Neuronal stem cell (in vitro differentiated cells): Measurements from ENCODE around the gene PRICKLE2.

Experiments used
- DNase-seq: peaks from one replicate; pipeline ENCODE4 v3.0.0-alpha.2; 2013; ENCODE audit warnings: low spot score
- H2AFZ ChIP-seq: one replicate; pipeline ENCODE4 v1.6.1; 2013; ENCODE audit warnings: mild to moderate bottlenecking, low read length, inconsistent platforms
- H2AK5ac ChIP-seq: 2 replicates; pipeline ENCODE4 v1.6.1; 2013; ENCODE audit warnings: low read depth, mild to moderate bottlenecking, inconsistent platforms, low read length, moderate library complexity, mixed read lengths
- H2BK120ac ChIP-seq: 2 replicates; pipeline ENCODE4 v1.6.1; 2013; ENCODE audit warnings: low read depth, mild to moderate bottlenecking, inconsistent platforms, low read length, moderate library complexity, mixed read lengths
- H2BK12ac ChIP-seq: one replicate; pipeline ENCODE4 v1.6.1; 2013; ENCODE audit warnings: low read length, inconsistent platforms
- H2BK15ac ChIP-seq: 2 replicates; pipeline ENCODE4 v1.6.1; 2013; ENCODE audit warnings: mild to moderate bottlenecking, low read length, inconsistent platforms, mixed read lengths
- H2BK5ac ChIP-seq: one replicate; pipeline ENCODE4 v1.6.1; 2013; ENCODE audit warnings: inconsistent platforms, mild to moderate bottlenecking, low read length, moderate library complexity
- H3K14ac ChIP-seq: one replicate; pipeline ENCODE4 v1.6.1; 2013; ENCODE audit warnings: low read length, inconsistent platforms
- H3K18ac ChIP-seq: 2 replicates; pipeline ENCODE4 v1.6.1; 2013; ENCODE audit warnings: low read length, inconsistent platforms
- H3K23ac ChIP-seq: 2 replicates; pipeline ENCODE4 v1.6.1; 2013; ENCODE audit warnings: low read depth, mild to moderate bottlenecking, mixed read lengths, low read length, inconsistent platforms; ENCODE audit not compliant: poor library complexity
- H3K27ac ChIP-seq: replicated peaks from 3 replicates; pipeline ENCODE4 v1.5.1; 2013; ENCODE audit warnings: low read length, inconsistent platforms
- H3K27me3 ChIP-seq, 3 experiments: 2 replicates each; pipeline ENCODE4 v1.6.1; 2013; ENCODE audit warnings: low read length in 3 of 3, mild to moderate bottlenecking in 2 of 3, inconsistent platforms in 1 of 3, low read depth in 1 of 3, mixed read lengths in 1 of 3, moderate library complexity in 1 of 3; ENCODE audit not compliant: control insufficient read depth in 3 of 3, insufficient read depth in 3 of 3
- H3K36me3 ChIP-seq, 2 donors: replicated peaks in 1 of 2; 2 replicates each; pipeline ENCODE4 v1.6.1; 2013; ENCODE audit warnings: low read length in 2 of 2; ENCODE audit not compliant: control insufficient read depth in 2 of 2, insufficient read depth in 2 of 2
- H3K4ac ChIP-seq: 2 replicates; pipeline ENCODE4 v1.6.1; 2013; ENCODE audit warnings: inconsistent platforms, mild to moderate bottlenecking, low read length, moderate library complexity
- H3K4me1 ChIP-seq, 2 donors: 1 replicate in 1 of 2; 2 replicates in 1 of 2; pipeline ENCODE4 v1.6.1; 2013; ENCODE audit warnings: low read length in 2 of 2, low read depth in 1 of 2; ENCODE audit not compliant: control insufficient read depth in 2 of 2, insufficient read depth in 1 of 2
- H3K4me2 ChIP-seq: one replicate; pipeline ENCODE4 v1.6.1; 2013; ENCODE audit warnings: mild to moderate bottlenecking, low read length, inconsistent platforms; ENCODE audit not compliant: insufficient read depth, poor library complexity, severe bottlenecking
- H3K4me3 ChIP-seq, 2 donors: 2 replicates each; pipeline ENCODE4 v1.5.1; 2013; ENCODE audit warnings: low read length in 2 of 2, mild to moderate bottlenecking in 2 of 2, inconsistent platforms in 1 of 2, moderate library complexity in 1 of 2
- H3K79me1 ChIP-seq: one replicate; pipeline ENCODE4 v1.6.1; 2013; ENCODE audit warnings: low read depth, mild to moderate bottlenecking, inconsistent platforms, low read length, moderate library complexity
- H3K9ac ChIP-seq: one replicate; pipeline ENCODE4 v1.6.1; 2013; ENCODE audit warnings: mild to moderate bottlenecking, low read depth, low read length, inconsistent platforms; ENCODE audit not compliant: poor library complexity
- H3K9me3 ChIP-seq, 2 donors: replicated peaks in 1 of 2; 2 replicates each; pipeline versions ENCODE3 to v1.6.1; 2013; ENCODE audit warnings: low read length in 2 of 2, mild to moderate bottlenecking in 2 of 2, inconsistent platforms in 1 of 2, low read depth in 1 of 2, mixed read lengths in 1 of 2, moderate library complexity in 1 of 2; ENCODE audit not compliant: control insufficient read depth in 2 of 2, insufficient read depth in 1 of 2
- H4K8ac ChIP-seq: one replicate; pipeline ENCODE4 v1.6.1; 2013; ENCODE audit warnings: low read depth, mild to moderate bottlenecking, inconsistent platforms, low read length, moderate library complexity
- H4K91ac ChIP-seq: one replicate; pipeline ENCODE4 v1.6.1; 2013; ENCODE audit warnings: low read length, low read depth, mild to moderate bottlenecking, inconsistent platforms; ENCODE audit not compliant: poor library complexity
- WGBS, 2 donors: extraction: QIAGEN DNeasy Blood & Tissue Kit; methylation state at CpG; one replicate each; pipeline ENCODE4 v1.1.7; 2013; ENCODE audit warnings: missing lambda C conversion rate in 2 of 2, mixed read lengths in 1 of 2; ENCODE audit not compliant: insufficient read length in 2 of 2, insufficient replicate concordance in 1 of 2; ENCODE audit errors: extremely low coverage in 2 of 2; 5-methylcytosine and 5-hydroxymethylcytosine counted together

The PRICKLE2 gene

DNA sequence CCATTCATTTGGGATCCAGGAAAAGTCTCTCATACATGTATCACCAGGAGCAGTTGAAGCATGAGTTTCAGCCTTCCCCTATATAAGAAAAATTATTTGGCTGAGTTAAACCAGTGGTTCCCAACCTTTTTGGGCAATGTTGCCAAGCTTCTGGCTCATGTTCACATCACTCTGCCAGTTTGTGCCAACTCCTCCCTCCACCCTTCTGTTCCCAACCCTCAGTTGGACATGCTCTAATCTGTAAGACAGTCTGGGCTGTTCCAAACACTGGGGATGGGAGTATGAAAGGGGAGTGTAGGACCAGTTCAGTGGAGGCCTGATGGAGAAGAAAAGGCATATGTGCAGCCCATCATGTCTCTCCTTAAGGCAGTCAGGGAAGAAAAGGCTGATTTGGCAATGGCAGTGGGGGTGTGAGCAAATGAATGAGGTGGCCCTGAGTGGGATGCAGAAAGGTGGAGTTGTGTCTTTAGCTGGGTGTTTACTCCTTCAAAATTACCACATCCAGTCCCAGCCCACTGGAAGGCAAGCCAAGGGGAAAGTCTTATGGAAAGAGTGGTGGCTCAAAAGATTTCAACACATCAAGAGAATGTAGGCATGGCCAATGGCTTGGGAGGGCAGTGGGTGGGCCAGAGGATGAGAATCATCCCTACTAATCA is 32.0 kb upstream of the PRICKLE2 start:
- no peak for DNase-seq
- H2AFZ ChIP-seq, result no peak overlapping the region
- H3K27ac ChIP-seq, result no peak overlapping the region
- H3K27me3 ChIP-seq, result no peaks in the 10 kb centered on the region
- no peaks in the 10 kb centered on the region for H3K36me3 ChIP-seq
- no peak overlapping the region for H3K4me3 ChIP-seq
- no peak overlapping the region for H3K9ac ChIP-seq
- H2BK120ac ChIP-seq, result no peak overlapping the region
- no peak overlapping the region for H2BK5ac ChIP-seq
- no peaks in the 10 kb centered on the region for H3K4me1 ChIP-seq
- no peak overlapping the region for H3K18ac ChIP-seq
- H3K4ac ChIP-seq, result no peak overlapping the region
- H3K9me3 ChIP-seq, result no peaks in the 10 kb centered on the region
- H3K23ac ChIP-seq, result no peak overlapping the region
- H2BK12ac ChIP-seq, result no peak overlapping the region
- no peak overlapping the region for H2AK5ac ChIP-seq
- H2BK15ac ChIP-seq, result no peak overlapping the region
- no peak overlapping the region for H4K91ac ChIP-seq
- no peak overlapping the region for H3K14ac ChIP-seq
- no peak overlapping the region for H3K4me2 ChIP-seq
- H3K79me1 ChIP-seq, result no peaks in the 10 kb centered on the region
- no peak overlapping the region for H4K8ac ChIP-seq

DNA sequence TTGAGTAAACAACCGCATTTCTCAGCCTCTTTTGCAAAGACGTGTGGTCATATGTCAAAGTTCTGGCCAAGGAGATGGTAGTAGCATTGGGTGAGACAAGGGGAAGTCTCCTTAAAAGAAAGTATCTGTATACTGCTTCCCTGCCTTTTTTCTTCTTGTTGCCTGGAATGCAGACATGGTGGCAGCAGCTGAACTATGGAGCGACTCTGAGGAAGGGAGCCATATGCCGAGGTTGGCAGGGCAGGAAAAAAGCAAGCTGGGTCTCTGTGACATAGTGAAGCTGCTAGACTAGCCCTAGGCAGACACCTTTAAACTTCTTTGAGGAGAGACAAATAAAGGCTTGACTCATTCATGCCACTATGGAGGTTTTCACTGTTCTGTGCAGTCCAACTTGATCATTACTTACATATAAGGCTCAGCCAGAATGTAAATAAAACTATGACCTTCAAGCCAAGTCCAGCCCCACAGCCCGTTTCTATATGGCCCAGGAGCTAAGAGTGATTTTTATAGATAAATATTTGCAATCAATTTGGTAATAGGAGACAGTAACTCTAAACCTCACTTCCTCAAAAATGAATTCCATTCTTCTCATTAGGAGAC is 30.6 kb upstream of the PRICKLE2 start:
- Histone ChIP-seq H3K23ac (no peak overlapping the region), H3K9ac (no peak overlapping the region), H3K18ac (no peak overlapping the region), H3K14ac (no peak overlapping the region), H2BK12ac (no peak overlapping the region), H3K79me1 (no peaks in the 10 kb centered on the region), H2AK5ac (no peak overlapping the region), H3K27me3 (no peaks in the 10 kb centered on the region), H3K27ac (no peak overlapping the region), H3K4ac (no peak overlapping the region), H3K4me2 (no peak overlapping the region), H4K8ac (no peak overlapping the region), H3K4me3 (no peak overlapping the region), H2AFZ (no peak overlapping the region), H2BK5ac (no peak overlapping the region), H2BK15ac (no peak overlapping the region), H3K9me3 (no peaks in the 10 kb centered on the region), H4K91ac (no peak overlapping the region), H3K36me3 (no peaks in the 10 kb centered on the region), H2BK120ac (no peak overlapping the region), H3K4me1 (no peaks in the 10 kb centered on the region)
- no peak for DNase-seq
- WGBS, 2 donors, result no CpG with 5 or more reads among the region's 5 CpGs

DNA sequence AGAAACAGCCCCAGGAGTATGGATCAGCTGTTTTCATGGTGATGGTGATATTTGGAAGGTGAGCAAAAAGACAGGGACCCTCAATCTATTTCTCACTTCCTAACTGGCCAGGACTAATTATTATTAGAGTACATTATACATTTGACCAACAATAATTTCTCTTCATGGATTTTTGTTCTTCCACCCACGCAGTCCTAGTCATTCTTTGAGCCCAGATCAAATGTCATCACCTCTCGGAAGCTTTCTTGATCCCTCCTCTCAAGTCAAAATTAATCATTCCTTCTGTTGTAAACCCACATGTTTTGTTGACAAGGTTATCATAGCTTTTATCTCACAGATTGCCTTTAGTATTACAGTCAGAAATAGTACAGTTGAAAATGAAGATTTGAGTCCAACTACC is 29.2 kb upstream of the PRICKLE2 start:
- Histone ChIP-seq H4K8ac (no peak overlapping the region), H3K9ac (no peak overlapping the region), H3K4me1 (no peaks in the 10 kb centered on the region), H2AFZ (no peak overlapping the region), H3K23ac (no peak overlapping the region), H2BK5ac (no peak overlapping the region), H3K4me3 (no peak overlapping the region), H2BK120ac (no peak overlapping the region), H2AK5ac (no peak overlapping the region), H3K36me3 (no peaks in the 10 kb centered on the region), H3K79me1 (no peaks in the 10 kb centered on the region), H2BK15ac (no peak overlapping the region), H2BK12ac (no peak overlapping the region), H3K27me3 (no peaks in the 10 kb centered on the region), H3K27ac (no peak overlapping the region), H3K9me3 (no peaks in the 10 kb centered on the region), H3K4ac (no peak overlapping the region), H3K4me2 (no peak overlapping the region), H3K14ac (no peak overlapping the region), H4K91ac (no peak overlapping the region), H3K18ac (no peak overlapping the region)
- no peak for DNase-seq
- WGBS, 2 donors, result no CpG with 5 or more reads among the region's 2 CpGs

DNA sequence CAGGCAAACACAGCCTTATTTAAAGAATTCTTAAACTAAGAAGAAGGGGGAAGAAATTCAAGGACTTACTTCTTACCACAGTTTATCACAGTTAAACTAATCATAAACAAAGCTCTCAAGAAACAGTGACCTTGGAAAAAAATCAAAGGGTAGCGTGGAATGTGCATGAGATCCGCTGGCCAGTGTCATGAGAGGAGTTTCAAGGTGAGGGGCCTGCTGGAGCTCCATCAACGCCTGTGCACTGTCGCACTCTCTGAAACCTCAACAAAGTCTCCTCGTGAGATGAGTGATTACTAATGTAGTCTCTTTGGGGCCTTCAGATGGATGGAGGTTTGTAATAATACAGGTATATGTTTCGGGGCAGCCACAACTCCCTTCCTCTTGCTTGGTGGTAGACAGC is 28.4 kb upstream of the PRICKLE2 start:
- Histone ChIP-seq H3K9ac (no peak overlapping the region), H3K4me2 (no peak overlapping the region), H4K8ac (no peak overlapping the region), H3K14ac (no peak overlapping the region), H3K79me1 (no peaks in the 10 kb centered on the region), H2BK120ac (no peak overlapping the region), H2AFZ (no peak overlapping the region), H3K36me3 (no peaks in the 10 kb centered on the region), H3K4ac (no peak overlapping the region), H4K91ac (no peak overlapping the region), H3K27me3 (no peaks in the 10 kb centered on the region), H2AK5ac (no peak overlapping the region), H3K4me1 (no peaks in the 10 kb centered on the region), H3K23ac (no peak overlapping the region), H2BK15ac (no peak overlapping the region), H3K27ac (no peak overlapping the region), H3K18ac (no peak overlapping the region), H2BK5ac (no peak overlapping the region), H2BK12ac (no peak overlapping the region), H3K9me3 (no peaks in the 10 kb centered on the region), H3K4me3 (no peak overlapping the region)
- no CpG with 5 or more reads among the region's 6 CpGs for WGBS, 2 donors
- no peak for DNase-seq
